Fibroblast of lung (primary cell): ENCODE data around the gene HCRT. TPM values are rescaled to one million over a fixed set of nuclear protein-coding genes. Genes with fewer than 3 reads are reported as not detected.

ENCODE experiments used
- DNase-seq, 2 donors: peaks; one replicate each; pipeline versions ENCODE4 v3.0.0 to v3.0.0-alpha.2; 2010; ENCODE audit warnings: low read depth in 2 of 2
- H2AFZ ChIP-seq: 2 replicates; pipeline ENCODE4 v1.5.1; 2012; ENCODE audit warnings: low read length, control low read depth, inconsistent platforms
- H3K27ac ChIP-seq: 2 replicates; pipeline ENCODE4 v1.5.1; 2011; ENCODE audit warnings: low read length, control low read depth; ENCODE audit not compliant: insufficient read depth
- H3K27me3 ChIP-seq: 2 replicates; pipeline ENCODE4 v1.5.1; 2011; ENCODE audit warnings: mild to moderate bottlenecking, low read length; ENCODE audit not compliant: control insufficient read depth, insufficient read depth
- H3K36me3 ChIP-seq: 2 replicates; pipeline ENCODE4 v1.5.1; 2011; ENCODE audit warnings: low read length; ENCODE audit not compliant: control insufficient read depth, insufficient read depth
- H3K4me1 ChIP-seq: 2 replicates; pipeline ENCODE4 v1.5.1; 2011; ENCODE audit warnings: low read length; ENCODE audit not compliant: control insufficient read depth, insufficient read depth; ENCODE audit errors: extremely low read depth
- H3K4me2 ChIP-seq: 2 replicates; pipeline ENCODE4 v1.5.1; 2011; ENCODE audit warnings: low read length, control low read depth; ENCODE audit not compliant: insufficient read depth; ENCODE audit errors: extremely low read depth
- H3K4me3 ChIP-seq, 4 experiments: fragments of 200-600 bp in 1 of 4; sonication (generic) in 1 of 4; replicated peaks in 1 of 4; 2 replicates each; pipeline ENCODE4 v1.5.1; 2011 to 2016; ENCODE audit warnings: low read length in 4 of 4, low read depth in 3 of 4, mild to moderate bottlenecking in 3 of 4, control low read depth in 2 of 4, inconsistent platforms in 1 of 4, mixed read lengths in 1 of 4; ENCODE audit not compliant: insufficient read depth in 1 of 4; ENCODE audit errors: control extremely low read depth in 1 of 4
- H3K79me2 ChIP-seq: 2 replicates; pipeline ENCODE4 v1.5.1; 2012; ENCODE audit warnings: mild to moderate bottlenecking, low read length, inconsistent platforms; ENCODE audit not compliant: control insufficient read depth, insufficient read depth
- H3K9ac ChIP-seq: 2 replicates; pipeline ENCODE4 v1.5.1; 2011; ENCODE audit warnings: mild to moderate bottlenecking, low read length, control low read depth; ENCODE audit not compliant: insufficient read depth
- H3K9me3 ChIP-seq: 2 replicates; pipeline ENCODE4 v1.5.1; 2012; ENCODE audit warnings: low read depth, low read length; ENCODE audit not compliant: control insufficient read depth, insufficient read depth
- H4K20me1 ChIP-seq: 2 replicates; pipeline ENCODE4 v1.5.1; 2011; ENCODE audit warnings: low read length; ENCODE audit not compliant: control insufficient read depth, insufficient read depth; ENCODE audit errors: extremely low read depth
- CTCF ChIP-seq, 2 donors: IDR thresholded peaks in 1 of 2; conservative IDR thresholded peaks in 1 of 2; 1 replicate in 1 of 2; 2 replicates in 1 of 2; pipeline ENCODE4 v1.5.1; 2011 to 2012; ENCODE audit warnings: low read length in 2 of 2, control low read depth in 1 of 2, inconsistent platforms in 1 of 2, low read depth in 1 of 2, mild to moderate bottlenecking in 1 of 2
- EZH2 ChIP-seq: IDR thresholded peaks from 2 replicates; pipeline ENCODE4 v1.5.1; 2012; ENCODE audit warnings: low read length, control low read depth, mild to moderate bottlenecking; ENCODE audit errors: missing control alignments
- polyA minus RNA-seq: library from RNA; depleted of rRNA, polyadenylated mRNA; stranded (reverse); fragments of >200 nt; gene quantifications from 2 replicates; pipeline ENCODE4 v1.2.3, GENCODE V29; 2011; ENCODE audit warnings: low replicate concordance
- polyA plus RNA-seq, 2 donors: library from polyadenylated mRNA; depleted of rRNA in 1 of 2; stranded (reverse) in 1 of 2; unstranded in 1 of 2; fragments of >200 nt; gene quantifications; 2 replicates each; pipeline ENCODE4 v1.2.1, GENCODE V29; 2011 to 2012; ENCODE audit warnings: missing spikeins in 1 of 2
- total RNA-seq: library from RNA; depleted of rRNA; stranded (reverse); fragments of >200 nt; gene quantifications from 2 replicates; pipeline ENCODE4 v1.2.1, GENCODE V29; 2014

The HCRT gene
- total RNA-seq (not detected in 2 replicates), polyA plus RNA-seq (not detected in 2 replicates), polyA minus RNA-seq (not detected in 2 replicates)
- polyA plus RNA-seq (2012): not detected in 2 replicates

GRCh38 chr17:42184713-42185620 is at the start of gene HCRT:
HCRT (minus strand) TSS chr17:42185452; CDS start chr17:42185365, 87 bp downstream.
- TF ChIP-seq EZH2 (no peak), CTCF (conservative IDR thresholded peaks at IDR 0.05 in 1 of 2, IDR thresholded peaks at IDR 0.05 in 1 of 2; ENCODE audit: low read depth in 1 of 2, low read length in 2 of 2) (no peak)
- H3K79me2 ChIP-seq: no peaks in the 10 kb centered on the region
- peak within 1 kb of the TSS; percentile 40 for H3K4me2 ChIP-seq
- H3K4me3 ChIP-seq: peak within 1 kb of the TSS in 1 of 4 experiments; percentile 14
- H3K9ac ChIP-seq: no peak within 1 kb of the TSS
- peaks cover 7% of the 10 kb centered on the region for H3K4me1 ChIP-seq
- DNase-seq: no peak
- peaks cover 16% of the 10 kb centered on the region for H3K27me3 ChIP-seq
- no peaks in the 10 kb centered on the region for H3K9me3 ChIP-seq
- no peaks in the 10 kb centered on the region for H4K20me1 ChIP-seq
- H2AFZ ChIP-seq: peak within 1 kb of the TSS; percentile 40
- H3K36me3 ChIP-seq: no peaks in the 10 kb centered on the region
- no peak within 1 kb of the TSS for H3K27ac ChIP-seq

- no peak overlapping the region for H3K4me2 ChIP-seq
- H3K79me2 ChIP-seq: no peaks in the 10 kb centered on the region
Measured at GRCh38 chr17:42233994-42234393, 48.7 kb upstream of the HCRT start.

More at GRCh38 chr17:42233994-42234393, 48.7 kb upstream of the HCRT start:
- H3K36me3 ChIP-seq: no peaks in the 10 kb centered on the region
- H3K4me3 ChIP-seq: no peak overlapping the region
- no peak for DNase-seq
- no peaks in the 10 kb centered on the region for H3K9me3 ChIP-seq
- peaks cover 2% of the 10 kb centered on the region for H4K20me1 ChIP-seq
- TF ChIP-seq CTCF (conservative IDR thresholded peaks at IDR 0.05 in 1 of 2, IDR thresholded peaks at IDR 0.05 in 1 of 2; ENCODE audit: low read depth in 1 of 2, low read length in 2 of 2): no peak
- TF ChIP-seq EZH2: no peak
- H3K4me1 ChIP-seq: no peaks in the 10 kb centered on the region
- no peak overlapping the region for H3K27ac ChIP-seq
- H3K9ac ChIP-seq: no peak overlapping the region
- H2AFZ ChIP-seq: no peak overlapping the region
- no peaks in the 10 kb centered on the region for H3K27me3 ChIP-seq
